HG03460 (cell line): ENCODE measurements around the gene CTDSP1.

Experiments used
- ATAC-seq: cut with Tn5 transposase; IDR thresholded peaks from one replicate; pipeline ENCODE4 v1.9.1; 2021; ENCODE audit not compliant: unreplicated experiment

The CTDSP1 gene

DNA sequence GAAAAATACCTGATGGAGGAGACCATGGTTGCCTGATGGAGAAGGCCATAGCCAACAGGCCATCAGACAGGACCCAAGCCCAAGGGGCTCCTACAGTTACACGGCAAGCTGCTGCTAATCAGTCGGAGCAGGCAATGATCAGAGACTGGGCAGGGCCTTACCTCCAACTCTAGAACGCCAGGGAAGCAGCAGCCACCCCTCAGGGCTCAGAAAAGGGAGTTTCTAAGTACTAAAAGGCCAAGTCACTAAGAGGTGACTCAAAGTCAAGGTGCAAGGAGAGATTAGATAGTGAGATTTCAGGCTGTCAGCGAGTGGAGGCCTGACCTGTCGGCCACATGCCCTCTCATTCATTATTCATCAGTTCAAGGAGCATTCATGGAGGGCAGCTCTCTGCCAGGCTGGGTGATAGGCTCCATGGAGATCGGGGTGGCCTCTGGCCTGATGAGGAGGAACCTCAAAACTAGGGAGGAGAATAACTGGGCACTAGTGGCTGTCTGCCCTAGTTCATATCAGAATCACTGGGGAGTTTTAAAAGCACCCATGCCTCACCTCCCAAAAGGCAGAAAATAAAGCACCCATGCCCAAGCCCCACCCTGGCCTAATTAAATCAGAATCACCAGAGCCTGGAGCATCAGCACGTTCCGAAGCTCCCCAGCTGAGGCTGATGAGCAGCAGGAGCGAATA lies 22.9 kb downstream of the CTDSP1 start:
- ATAC-seq = no peak

DNA sequence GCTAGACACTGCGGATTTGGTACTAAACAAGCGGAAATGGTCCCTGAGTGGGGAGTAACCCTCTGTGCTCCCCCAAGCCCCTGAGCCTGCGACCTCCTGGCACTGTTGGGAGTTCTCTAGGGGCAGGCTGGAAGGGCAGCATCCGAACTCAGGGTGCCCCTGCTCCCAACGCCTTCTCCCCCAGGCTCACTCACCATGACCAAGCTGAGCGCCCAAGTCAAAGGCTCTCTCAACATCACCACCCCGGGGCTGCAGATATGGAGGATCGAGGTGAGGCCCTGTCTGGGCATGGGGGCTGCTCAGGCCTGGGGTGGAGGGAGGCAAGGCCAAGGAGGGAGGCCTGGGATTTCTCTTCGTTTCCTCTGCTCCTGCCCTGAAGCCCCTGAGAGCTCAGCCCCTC lies 23.9 kb downstream of the CTDSP1 start:
- no peak for ATAC-seq

DNA sequence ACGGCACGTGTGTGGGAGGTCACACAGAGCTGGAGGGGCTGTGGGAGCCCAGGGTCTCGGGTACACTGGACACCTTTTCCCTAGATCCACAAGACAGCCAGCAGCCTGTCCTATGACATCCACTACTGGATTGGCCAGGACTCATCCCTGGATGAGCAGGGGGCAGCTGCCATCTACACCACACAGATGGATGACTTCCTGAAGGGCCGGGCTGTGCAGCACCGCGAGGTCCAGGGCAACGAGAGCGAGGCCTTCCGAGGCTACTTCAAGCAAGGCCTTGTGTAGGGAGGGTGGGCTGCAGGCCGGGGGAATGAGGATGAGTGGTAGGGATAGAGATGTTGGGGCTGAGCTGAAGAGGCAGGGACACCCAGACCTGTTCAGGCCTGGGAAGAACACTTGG lies 25.9 kb downstream of the CTDSP1 start:
- no peak for ATAC-seq

DNA sequence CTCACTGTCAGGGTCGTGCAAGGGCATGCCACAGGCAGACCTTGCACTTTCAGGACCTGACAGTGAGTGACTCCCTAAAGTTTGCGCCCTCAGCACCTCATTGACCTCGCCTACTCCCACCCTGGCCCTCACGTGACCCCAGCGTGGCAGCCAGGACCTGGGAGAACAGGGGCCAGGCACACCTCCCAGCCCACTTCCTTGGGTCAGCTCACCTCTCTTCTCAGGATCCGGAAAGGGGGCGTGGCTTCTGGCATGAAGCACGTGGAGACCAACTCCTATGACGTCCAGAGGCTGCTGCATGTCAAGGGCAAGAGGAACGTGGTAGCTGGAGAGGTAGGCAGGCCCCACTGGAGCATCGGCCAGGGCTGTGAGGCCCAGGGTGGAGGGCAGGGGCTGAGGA lies 28.1 kb downstream of the CTDSP1 start:
- no peak for ATAC-seq

DNA sequence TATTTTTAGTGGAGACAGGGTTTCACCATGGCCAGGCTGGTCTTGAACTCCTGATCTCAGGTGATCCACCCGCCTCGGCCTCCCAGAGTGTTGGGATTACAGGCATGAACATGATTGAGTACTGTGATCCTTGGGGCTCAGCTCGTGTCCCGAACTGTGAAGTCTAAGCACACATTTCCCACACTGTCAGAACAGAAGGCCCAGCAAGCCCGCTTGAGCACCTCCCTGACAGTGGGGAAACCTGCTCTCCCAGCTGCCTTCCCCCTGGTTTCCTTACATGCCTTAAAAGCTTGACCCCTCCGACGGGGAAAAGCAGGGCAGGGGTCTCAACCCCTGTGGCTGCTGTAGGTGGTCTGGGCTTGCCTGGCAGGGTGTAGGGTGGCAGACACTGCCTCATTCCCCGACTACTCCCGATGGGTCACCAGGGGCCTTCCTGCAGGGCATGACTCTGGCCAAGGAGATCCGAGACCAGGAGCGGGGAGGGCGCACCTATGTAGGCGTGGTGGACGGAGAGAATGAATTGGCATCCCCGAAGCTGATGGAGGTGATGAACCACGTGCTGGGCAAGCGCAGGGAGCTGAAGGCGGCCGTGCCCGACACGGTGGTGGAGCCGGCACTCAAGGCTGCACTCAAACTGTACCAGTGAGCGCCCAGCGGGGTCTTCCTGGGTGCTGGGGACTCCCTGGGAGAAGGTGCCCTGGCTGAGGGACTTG lies 29.3 kb downstream of the CTDSP1 start:
- ATAC-seq = no peak

DNA sequence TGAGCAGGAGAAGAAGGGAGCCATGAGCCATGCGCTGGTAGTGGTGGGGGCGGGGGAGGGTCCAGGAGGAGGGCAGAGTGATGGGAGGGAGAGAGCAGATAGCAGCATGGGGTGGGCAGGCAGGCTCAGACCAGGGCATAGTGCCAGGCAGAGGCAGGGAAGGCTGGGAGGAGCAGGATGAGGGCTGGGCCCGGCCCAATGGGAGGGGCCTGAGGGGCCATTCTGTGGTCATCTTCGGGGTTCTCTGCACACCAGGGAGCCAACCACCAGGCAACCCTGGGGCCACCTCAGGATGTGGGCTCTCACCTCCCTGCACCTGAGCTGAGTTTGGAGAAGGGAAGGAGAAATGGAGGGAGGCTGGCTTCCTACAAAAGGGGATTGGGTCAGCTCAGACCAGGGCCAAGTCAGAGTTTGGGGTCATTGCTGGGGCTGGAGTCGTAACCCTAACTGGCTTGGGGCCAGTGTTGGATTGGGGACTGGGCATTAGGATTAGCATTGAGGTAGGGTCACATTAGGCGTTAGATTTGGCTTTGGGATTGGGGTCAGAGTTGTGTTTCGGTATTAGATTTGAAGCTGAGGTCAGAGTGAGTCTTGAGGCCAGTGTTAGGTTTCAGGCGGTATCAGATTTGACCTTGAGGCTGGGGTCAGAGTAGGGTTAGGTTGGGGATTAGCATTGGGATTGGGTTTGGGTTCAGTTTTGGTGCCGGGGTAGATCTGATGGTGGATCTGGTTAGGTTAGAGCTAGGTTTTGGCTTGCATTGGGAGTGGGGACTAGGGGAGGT lies 30.4 kb downstream of the CTDSP1 start:
- no peak for ATAC-seq

DNA sequence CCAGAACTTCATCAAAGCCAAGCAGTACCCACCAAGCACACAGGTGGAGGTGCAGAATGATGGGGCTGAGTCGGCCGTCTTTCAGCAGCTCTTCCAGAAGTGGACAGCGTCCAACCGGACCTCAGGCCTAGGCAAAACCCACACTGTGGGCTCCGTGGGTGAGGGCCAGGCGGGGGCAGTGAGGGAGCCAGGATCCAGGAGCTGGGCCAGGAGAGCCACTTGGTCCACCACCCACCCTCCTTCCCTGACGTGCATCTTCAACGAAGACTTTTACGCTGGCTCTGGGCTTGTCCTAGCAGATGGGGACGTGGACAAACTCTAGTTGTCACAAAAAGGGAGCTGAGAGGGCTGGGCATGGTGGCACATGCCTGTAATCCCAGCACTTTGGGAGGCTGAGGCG lies 31.1 kb downstream of the CTDSP1 start:
- ATAC-seq = no peak

DNA sequence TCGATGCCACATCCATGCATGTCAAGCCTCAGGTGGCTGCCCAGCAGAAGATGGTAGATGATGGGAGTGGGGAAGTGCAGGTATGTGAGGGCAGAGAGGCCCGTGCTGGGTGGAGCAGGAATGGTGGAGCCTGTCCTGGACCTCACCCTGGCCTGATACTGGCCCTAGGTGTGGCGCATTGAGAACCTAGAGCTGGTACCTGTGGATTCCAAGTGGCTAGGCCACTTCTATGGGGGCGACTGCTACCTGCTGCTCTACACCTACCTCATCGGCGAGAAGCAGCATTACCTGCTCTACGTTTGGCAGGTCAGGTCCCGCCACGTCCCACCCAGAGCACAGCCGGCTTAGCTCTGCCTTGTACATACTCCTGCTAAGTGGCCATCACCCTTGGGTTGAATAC lies 32.2 kb downstream of the CTDSP1 start:
- ATAC-seq = no peak

DNA sequence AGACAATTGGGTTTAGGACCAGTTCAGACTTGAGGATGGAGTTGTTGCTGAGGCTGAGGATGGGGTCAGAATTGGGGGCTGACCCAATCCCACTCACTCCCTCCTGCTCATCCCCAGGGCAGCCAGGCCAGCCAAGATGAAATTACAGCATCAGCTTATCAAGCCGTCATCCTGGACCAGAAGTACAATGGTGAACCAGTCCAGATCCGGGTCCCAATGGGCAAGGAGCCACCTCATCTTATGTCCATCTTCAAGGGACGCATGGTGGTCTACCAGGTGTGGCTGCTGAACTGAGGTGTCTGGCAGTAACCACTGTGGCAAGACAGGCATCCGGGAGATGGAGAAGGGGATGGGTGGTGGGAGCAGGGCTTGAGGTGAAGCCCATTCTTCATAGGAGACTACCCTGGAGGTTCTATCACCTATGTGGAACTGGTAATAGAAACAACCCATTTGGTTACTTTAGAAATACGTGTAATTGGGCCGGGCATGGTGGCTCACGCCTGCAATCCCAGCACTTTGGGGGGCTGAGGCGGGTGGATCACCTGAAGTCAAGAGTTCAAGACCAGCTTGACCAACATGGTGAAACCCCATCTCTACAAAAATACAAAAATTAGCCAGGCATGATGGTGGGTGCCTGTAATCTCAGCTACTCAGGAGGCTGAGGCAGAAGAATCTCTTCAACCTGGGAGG lies 33.2 kb downstream of the CTDSP1 start:
- no peak for ATAC-seq

DNA sequence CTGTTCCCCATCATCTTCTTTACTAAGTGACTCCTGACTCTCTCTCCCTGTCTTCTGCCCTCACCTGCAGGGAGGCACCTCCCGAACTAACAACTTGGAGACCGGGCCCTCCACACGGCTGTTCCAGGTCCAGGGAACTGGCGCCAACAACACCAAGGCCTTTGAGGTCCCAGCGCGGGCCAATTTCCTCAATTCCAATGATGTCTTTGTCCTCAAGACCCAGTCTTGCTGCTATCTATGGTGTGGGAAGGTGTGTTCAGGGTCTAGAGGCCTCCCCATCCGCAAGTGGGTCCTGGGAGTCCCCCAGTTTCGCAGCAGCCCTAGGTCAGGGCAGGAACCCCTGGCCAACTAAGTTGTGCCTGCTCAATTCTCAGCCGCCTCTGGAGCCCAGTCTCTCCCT lies 34.8 kb downstream of the CTDSP1 start:
- no peak for ATAC-seq

DNA sequence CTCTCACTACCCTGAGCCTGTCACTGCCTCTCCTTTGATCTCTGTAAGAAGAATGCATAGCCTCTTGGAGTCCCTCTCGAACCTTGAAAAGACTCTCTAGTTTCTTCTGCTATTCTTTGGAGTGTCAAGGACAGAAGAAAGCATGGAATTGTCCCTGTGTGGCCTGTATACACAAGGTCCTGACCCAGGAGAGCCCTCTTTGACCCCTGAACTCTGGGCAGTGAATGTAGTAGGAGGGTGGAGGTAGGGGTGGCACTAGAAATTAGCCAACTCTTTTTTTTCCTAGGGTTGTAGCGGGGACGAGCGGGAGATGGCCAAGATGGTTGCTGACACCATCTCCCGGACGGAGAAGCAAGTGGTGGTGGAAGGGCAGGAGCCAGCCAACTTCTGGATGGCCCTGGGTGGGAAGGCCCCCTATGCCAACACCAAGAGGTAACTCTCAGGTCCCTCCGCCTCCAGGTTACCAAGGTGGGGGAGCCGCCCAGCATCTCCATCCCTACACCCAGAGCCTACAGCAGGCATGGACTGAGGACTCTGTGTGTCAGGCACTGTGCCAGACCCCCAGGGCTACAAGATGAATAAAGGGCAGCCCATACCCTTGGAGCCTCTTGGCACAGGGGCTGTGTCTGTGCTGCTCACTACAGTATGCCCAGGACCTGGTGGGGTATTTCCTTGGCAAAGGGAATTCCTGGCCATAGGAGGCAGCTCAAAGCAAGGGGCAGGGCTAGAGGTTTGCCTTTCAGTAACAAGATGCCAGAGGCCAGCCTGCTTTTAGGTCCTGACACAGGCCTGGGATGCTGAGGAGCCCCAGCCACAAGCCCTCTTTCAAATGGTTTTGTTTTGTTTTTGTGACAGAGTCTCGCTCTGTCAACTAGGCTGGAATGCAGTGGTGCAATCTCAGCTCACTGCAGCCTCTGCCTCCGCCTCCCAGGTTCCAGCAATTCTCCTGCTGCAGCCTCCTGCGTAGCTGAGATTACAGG lies 35.6 kb downstream of the CTDSP1 start:
- ATAC-seq = no peak

DNA sequence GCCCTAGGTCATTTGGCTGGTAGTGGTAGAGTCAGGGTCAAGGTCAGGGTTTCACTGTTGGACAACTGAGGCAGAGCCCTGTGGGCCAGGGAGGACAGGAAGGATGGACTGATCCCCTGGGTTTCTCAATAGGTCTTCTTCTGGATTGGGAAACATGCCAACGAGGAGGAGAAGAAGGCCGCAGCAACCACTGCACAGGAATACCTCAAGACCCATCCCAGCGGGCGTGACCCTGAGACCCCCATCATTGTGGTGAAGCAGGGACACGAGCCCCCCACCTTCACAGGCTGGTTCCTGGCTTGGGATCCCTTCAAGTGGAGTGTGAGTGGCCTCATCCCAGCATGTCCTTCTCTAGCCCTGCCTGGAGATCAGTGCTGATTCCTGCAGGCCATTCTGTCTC lies 37.3 kb downstream of the CTDSP1 start:
- no peak for ATAC-seq

DNA sequence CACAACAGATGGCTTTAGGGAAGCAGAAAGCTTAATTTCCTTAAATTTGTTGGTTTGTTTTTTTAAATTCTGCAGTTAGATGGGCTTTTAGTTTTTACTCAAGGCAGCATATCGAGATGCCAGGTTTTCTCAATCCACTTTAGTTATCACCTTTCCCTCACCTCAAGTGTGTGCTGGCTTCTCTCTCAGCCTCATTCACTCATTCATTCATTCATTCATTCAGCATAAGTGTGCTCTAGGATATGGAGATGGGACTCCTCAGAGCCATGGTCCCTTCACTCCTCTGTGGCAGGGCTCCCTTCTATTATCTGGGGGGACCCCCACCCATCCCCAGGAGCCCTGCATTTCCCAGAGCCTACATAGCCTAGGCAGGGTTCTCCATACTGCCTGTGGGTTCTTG lies 38.3 kb downstream of the CTDSP1 start:
- ATAC-seq = no peak

DNA sequence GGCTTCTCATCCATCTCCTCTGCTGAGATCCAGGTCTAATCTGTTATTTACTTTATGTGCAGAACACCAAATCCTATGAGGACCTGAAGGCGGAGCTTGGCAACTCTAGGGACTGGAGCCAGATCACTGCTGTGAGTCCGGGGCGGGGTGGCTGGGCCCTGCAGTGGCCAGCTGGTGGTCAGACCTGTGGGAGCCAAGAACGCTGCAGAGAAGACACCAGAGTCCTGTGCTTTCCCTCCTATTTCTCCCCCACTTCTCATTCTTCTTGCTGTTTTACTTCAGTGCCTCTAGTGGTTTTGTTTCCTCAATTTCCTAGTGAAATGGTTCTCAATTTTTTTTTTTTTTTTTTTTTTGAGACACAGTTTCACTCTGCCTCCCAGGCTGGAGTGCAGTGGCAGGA lies 38.9 kb downstream of the CTDSP1 start:
- ATAC-seq = no peak

DNA sequence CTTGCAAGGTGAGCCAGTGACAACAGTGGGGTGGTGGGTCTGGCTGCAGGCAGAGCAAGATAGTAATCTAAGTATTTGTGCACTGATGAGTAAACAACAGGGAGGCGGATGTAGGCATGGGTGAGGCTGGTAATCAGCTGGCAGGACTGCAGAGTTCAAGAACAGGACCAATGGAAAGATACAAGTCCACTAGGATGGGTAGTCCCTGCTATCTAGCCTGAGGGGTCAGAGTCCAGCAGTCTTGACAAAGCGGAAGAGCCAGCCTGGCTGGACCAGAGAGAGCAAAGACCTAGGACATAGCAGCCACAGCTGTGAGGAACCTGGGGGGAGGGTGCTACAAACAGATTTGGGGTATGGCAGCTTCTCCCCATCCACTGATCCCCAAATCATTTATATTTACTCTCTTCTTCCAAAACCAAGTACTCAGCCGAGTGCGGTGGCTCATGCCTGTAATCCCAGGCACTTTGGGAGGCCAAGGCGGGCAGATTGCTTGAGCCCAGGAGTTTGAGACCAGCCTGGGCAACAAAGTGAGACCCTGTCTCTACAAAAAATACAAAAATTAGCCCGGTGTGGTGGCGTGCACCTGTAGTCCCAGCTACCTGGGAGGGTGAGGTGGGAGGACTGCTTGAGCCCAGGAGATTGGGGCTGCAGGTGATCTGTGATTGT lies 45.2 kb downstream of the CTDSP1 start:
- no peak for ATAC-seq

DNA sequence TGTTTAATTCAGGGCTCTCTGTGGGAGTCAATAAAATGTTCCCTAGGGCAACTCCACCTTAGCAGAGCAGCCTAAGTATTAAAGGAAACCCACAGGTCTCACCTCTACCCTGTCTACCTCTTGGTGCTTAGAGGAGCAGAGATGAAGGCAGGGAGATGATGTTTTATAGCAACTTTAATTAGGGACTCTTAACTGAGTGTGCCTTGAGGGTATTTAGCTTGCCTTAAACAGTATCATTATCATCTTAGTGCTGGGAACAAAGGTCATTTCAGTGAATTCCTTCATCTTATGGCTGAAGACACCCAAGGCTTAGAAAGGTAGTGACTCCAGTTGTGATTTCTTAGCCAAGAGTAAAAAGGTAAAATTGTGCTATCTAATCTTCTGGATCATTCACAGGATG lies 45.9 kb downstream of the CTDSP1 start:
- no peak for ATAC-seq

DNA sequence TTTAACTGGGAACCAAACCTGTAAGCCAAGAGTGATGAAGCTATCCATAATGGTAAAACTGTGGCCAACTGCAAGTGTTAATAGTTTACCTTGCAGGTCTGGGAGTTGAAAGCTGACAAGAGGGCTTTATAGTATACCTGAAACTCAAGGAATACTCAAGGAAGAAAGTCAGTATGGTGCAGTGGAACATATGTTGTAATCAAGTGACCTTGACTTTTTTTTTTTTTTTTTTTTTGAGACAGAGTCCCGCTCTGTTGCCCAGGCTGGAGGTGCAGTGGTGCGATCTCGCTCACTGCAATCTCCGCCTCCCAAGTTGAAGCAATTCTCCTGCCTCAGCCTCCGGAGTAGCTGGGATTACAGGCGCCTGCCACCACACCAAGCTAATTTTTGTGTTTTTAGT lies 46.9 kb downstream of the CTDSP1 start:
- no peak for ATAC-seq

DNA sequence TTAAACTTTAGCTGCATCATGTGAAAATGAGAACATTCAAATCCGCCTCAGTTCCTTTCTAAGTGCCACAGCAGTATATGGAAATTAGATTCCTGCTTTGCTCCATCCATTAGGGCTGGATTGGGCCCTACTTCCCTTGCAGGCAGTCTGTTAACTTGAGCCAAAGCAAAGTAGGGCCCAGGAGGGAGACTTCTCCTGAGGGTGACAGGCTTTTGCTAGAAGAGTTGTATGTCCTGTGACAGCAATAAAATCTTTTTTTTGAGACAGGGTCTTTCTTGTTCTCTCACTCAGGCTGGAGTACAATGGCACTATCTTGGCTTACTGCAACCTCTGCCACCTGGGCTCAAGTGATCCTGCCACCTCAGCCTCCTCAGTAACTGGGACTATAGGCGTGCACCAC lies 47.4 kb downstream of the CTDSP1 start:
- ATAC-seq = no peak

DNA sequence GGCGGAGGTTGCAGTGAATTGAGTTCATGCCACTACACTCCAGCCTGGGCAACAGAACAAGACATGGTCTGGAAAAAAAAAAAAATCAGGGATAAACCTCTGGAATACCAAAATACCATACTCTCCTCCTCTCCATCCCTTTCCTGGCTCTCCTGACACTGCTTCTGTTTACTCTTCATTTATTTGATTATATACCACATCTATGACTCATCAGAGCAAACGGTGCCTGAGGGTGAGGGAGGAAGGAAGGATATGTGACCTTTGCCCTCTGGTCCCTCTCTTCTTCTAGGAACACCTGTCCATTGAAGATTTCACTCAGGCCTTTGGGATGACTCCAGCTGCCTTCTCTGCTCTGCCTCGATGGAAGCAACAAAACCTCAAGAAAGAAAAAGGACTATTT lies 49.3 kb downstream of the CTDSP1 start:
- ATAC-seq = no peak

DNA sequence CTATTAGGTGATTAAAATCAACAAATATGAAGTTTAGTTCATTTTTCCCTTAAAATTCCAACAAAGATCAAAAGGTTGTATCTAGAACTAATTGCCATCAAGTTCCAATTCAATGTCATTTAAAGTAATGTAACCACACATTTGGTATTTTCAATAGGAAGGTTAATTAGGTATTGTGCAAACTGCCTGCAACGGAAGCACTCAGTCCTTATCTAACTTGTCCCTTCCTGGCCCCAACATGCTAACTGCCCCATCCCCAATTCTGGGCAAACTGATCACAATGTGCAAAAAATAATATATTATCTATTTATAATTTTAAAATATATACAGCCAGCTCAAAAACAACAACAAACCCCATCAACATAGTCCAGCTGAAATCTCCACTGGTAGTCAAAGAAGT lies 52.4 kb downstream of the CTDSP1 start:
- no peak for ATAC-seq
